Liver (tissue), 9 donors: ENCODE results near the gene VPS52. TPM values are rescaled to one million over a fixed set of nuclear protein-coding genes. Genes with fewer than 3 reads are reported as not detected.

ENCODE experiments used
- DNase-seq: peaks from one replicate; pipeline ENCODE4 v3.0.0-alpha.2; 2017; ENCODE audit warnings: low spot score
- H3K27ac ChIP-seq, 2 donors: one replicate each; pipeline ENCODE4 v1.7.0; 2013; ENCODE audit warnings: inconsistent platforms in 2 of 2, low read length in 2 of 2, control low read depth in 1 of 2, low read depth in 1 of 2, mild to moderate bottlenecking in 1 of 2
- H3K27me3 ChIP-seq, 4 donors: one replicate each; pipeline versions ENCODE4 v1.6.1 to v1.7.0; 2013; ENCODE audit warnings: low read length in 3 of 4, inconsistent platforms in 1 of 4, mild to moderate bottlenecking in 1 of 4, moderate library complexity in 1 of 4; ENCODE audit not compliant: control insufficient read depth in 4 of 4, insufficient read depth in 4 of 4
- H3K36me3 ChIP-seq, 4 donors: one replicate each; pipeline versions ENCODE4 v1.6.1 to v1.7.0; 2013; ENCODE audit warnings: low read length in 3 of 4, mild to moderate bottlenecking in 3 of 4, low read depth in 1 of 4, moderate library complexity in 1 of 4; ENCODE audit not compliant: control insufficient read depth in 4 of 4, insufficient read depth in 3 of 4
- H3K4me1 ChIP-seq, 4 donors: one replicate each; pipeline versions ENCODE4 v1.6.1 to v1.7.0; 2013; ENCODE audit warnings: low read length in 3 of 4, mild to moderate bottlenecking in 3 of 4, moderate library complexity in 1 of 4; ENCODE audit not compliant: control insufficient read depth in 4 of 4, insufficient read depth in 4 of 4
- H3K4me3 ChIP-seq, 3 donors: one replicate each; pipeline versions ENCODE4 v1.6.1 to v1.7.0; 2013; ENCODE audit warnings: low read length in 3 of 3, control low read depth in 1 of 3, low read depth in 1 of 3, mild to moderate bottlenecking in 1 of 3
- H3K9ac ChIP-seq, 2 donors: one replicate each; pipeline ENCODE4 v1.7.0; 2013; ENCODE audit warnings: low read length in 2 of 2, mild to moderate bottlenecking in 2 of 2, moderate library complexity in 2 of 2, control low read depth in 1 of 2, low read depth in 1 of 2
- H3K9me3 ChIP-seq, 4 donors: one replicate each; pipeline versions ENCODE4 v1.6.1 to v1.7.0; 2013; ENCODE audit warnings: low read length in 3 of 4; ENCODE audit not compliant: control insufficient read depth in 4 of 4
- ATF3 ChIP-seq: IDR thresholded peaks from 2 replicates; pipeline ENCODE4 v1.6.1; 2016; ENCODE audit warnings: antibody characterized with exemption
- CTCF ChIP-seq: fragments of 150-350 bp; IDR thresholded peaks from 2 replicates; pipeline ENCODE4 v1.5.1; 2017; ENCODE audit warnings: improper control_type of control experiment, low read depth, low read length; ENCODE audit not compliant: missing input control
- EGR1 ChIP-seq, 2 donors: IDR thresholded peaks; 2 replicates each; pipeline ENCODE4 v1.6.1; 2016 to 2018; ENCODE audit warnings: antibody characterized with exemption in 2 of 2, low read depth in 2 of 2
- FOXA1 ChIP-seq: IDR thresholded peaks from 2 replicates; pipeline ENCODE4 v1.6.1; 2016; ENCODE audit warnings: antibody characterized with exemption
- FOXA2 ChIP-seq: IDR thresholded peaks from 2 replicates; pipeline ENCODE4 v1.6.1; 2016; ENCODE audit warnings: antibody characterized with exemption
- GABPA ChIP-seq, 2 donors: IDR thresholded peaks in 1 of 2; conservative IDR thresholded peaks in 1 of 2; 2 replicates each; pipeline ENCODE4 v1.6.1; 2016; ENCODE audit warnings: antibody characterized with exemption in 2 of 2, mild to moderate bottlenecking in 1 of 2, moderate library complexity in 1 of 2
- JUND ChIP-seq, 2 donors: IDR thresholded peaks; 2 replicates each; pipeline ENCODE4 v1.6.1; 2016; ENCODE audit warnings: antibody characterized with exemption in 2 of 2
- MAX ChIP-seq: IDR thresholded peaks from 2 replicates; pipeline ENCODE4 v1.6.1; 2016; ENCODE audit warnings: antibody characterized with exemption
- NR2F2 ChIP-seq: IDR thresholded peaks from 2 replicates; pipeline ENCODE4 v1.6.1; 2016; ENCODE audit warnings: antibody characterized with exemption
- RAD21 ChIP-seq, 2 donors: IDR thresholded peaks; 2 replicates each; pipeline ENCODE4 v1.6.1; 2016; ENCODE audit warnings: antibody characterized with exemption in 2 of 2, mild to moderate bottlenecking in 2 of 2
- REST ChIP-seq: IDR thresholded peaks from 2 replicates; pipeline ENCODE4 v1.6.1; 2016; ENCODE audit warnings: antibody characterized with exemption, mild to moderate bottlenecking
- RXRA ChIP-seq, 2 donors: IDR thresholded peaks; 2 replicates each; pipeline ENCODE4 v1.6.1; 2017 to 2018; ENCODE audit warnings: antibody characterized with exemption in 2 of 2, mild to moderate bottlenecking in 1 of 2
- TAF1 ChIP-seq: conservative IDR thresholded peaks from 2 replicates; pipeline ENCODE4 v1.6.1; 2016; ENCODE audit warnings: antibody characterized with exemption, mild to moderate bottlenecking
- YY1 ChIP-seq: IDR thresholded peaks from 2 replicates; pipeline ENCODE4 v1.6.1; 2016; ENCODE audit warnings: antibody characterized with exemption, mild to moderate bottlenecking
- ZBTB33 ChIP-seq: IDR thresholded peaks from 2 replicates; pipeline ENCODE4 v1.6.1; 2016; ENCODE audit warnings: antibody characterized with exemption
- WGBS: extraction: QIAGEN DNeasy Blood & Tissue Kit; methylation state at CpG from one replicate; pipeline ENCODE4 v1.1.7; 2013; 5-methylcytosine and 5-hydroxymethylcytosine counted together
- polyA plus RNA-seq, 2 donors: library from polyadenylated mRNA; stranded (reverse) in 1 of 2; unstranded in 1 of 2; fragments of 200-250 nt in 1 of 2; fragments of >200 nt in 1 of 2; fragmentation: Nextera tagmentation in 1 of 2; extraction: Ambion mirVana in 1 of 2; gene quantifications; one replicate each; pipeline versions ENCODE4 v1.2.1 to v1.2.3, GENCODE V29; 2013 to 2015
- total RNA-seq, 2 donors: library from RNA; depleted of rRNA; stranded (reverse); fragments of >200 nt; gene quantifications; one replicate each; pipeline ENCODE4 v1.2.3, GENCODE V29; 2014
- donor health status: healthy.
- donor health status: healthy.
- donor health status: healthy.
- donor health status: healthy.
- donor health status: healthy.

The VPS52 gene
- total and polyA plus RNA-seq, 4 donors = 21.3 to 33.4 (median 25.3) TPM

- Histone ChIP-seq H3K9me3 (no peaks in the 10 kb centered on the region), H3K27ac (no peak overlapping the region), H3K27me3 (no peaks in the 10 kb centered on the region), H3K4me3 (no peak overlapping the region), H3K9ac (no peak overlapping the region), H3K4me1 (peaks cover 2 to 29% (median 23%) of the 10 kb centered on the region in 4 donors), H3K36me3 (peaks cover 0 to 6% (median 3%) of the 10 kb centered on the region in 4 donors)
- WGBS = 94% methylated on average over 13 of the region's 13 CpGs
- TF ChIP-seq CTCF (no peak), GABPA (IDR thresholded peaks at IDR 0.05 in 1 of 2, conservative IDR thresholded peaks at IDR 0.05 in 1 of 2) (no peak), NR2F2 (no peak), YY1 (no peak), REST (no peak), RAD21 (IDR thresholded peaks at IDR 0.05) (no peak), TAF1 (no peak), FOXA2 (no peak), JUND (IDR thresholded peaks at IDR 0.05) (no peak), ZBTB33 (no peak), RXRA (IDR thresholded peaks at IDR 0.05) (no peak), ATF3 (no peak), MAX (no peak), FOXA1 (no peak), EGR1 (IDR thresholded peaks at IDR 0.05; ENCODE audit: low read depth in 2 of 2) (no peak)
- DNase-seq = no peak
Observed at GRCh38 chr6:33250731-33251130, 20.9 kb downstream of the VPS52 start.
